ENCODE data around the gene TTLL11. TPM values are rescaled to one million over a fixed set of nuclear protein-coding genes. Genes with fewer than 3 reads are reported as not detected.

Gene TTLL11
- total RNA-seq, 1 experiment from 2014 or later = 1.5 TPM

GRCh38 chr9:121800376-121800775 is 292.7 kb downstream of the TTLL11 start:
- Mint-ChIP-seq H3K9me3 (peaks cover 10 to 11% of the 10 kb centered on the region in 2 experiments), H3K27ac (no peak overlapping the region), H3K4me3 (no peak overlapping the region), H3K27me3 (ENCODE audit: low read depth) (no peaks in the 10 kb centered on the region), H3K36me3 (ENCODE audit: insufficient read depth in 1 of 3, low read depth in 3 of 3) (peaks cover 0 to 11% (median 7%) of the 10 kb centered on the region in 3 experiments; a peak in 3 of 7 replicates), H3K4me1 (peaks cover 13 to 17% of the 10 kb centered on the region in 2 experiments)
- Histone ChIP-seq H2BK120ac (ENCODE audit: low read depth, low read length, poor library complexity, severe bottlenecking) (no peak overlapping the region), H4K20me1 (ENCODE audit: control insufficient read depth, insufficient read depth, insufficient read length) (no peaks in the 10 kb centered on the region), H3K27me3 (ENCODE audit: insufficient read depth, low read length) (no peaks in the 10 kb centered on the region), H2BK15ac (ENCODE audit: low read depth, low read length) (no peak overlapping the region), H2BK20ac (ENCODE audit: low read depth, low read length, poor library complexity, severe bottlenecking) (no peak overlapping the region), H2BK12ac (ENCODE audit: insufficient read length, low read depth, low read length) (no peak overlapping the region), H3K14ac (ENCODE audit: insufficient read depth, low read length) (no peak overlapping the region), H3K56ac (ENCODE audit: insufficient read length, low read depth, low read length) (no peak overlapping the region), H3K79me1 (ENCODE audit: insufficient read depth, low read depth, low read length, poor library complexity, severe bottlenecking) (no peaks in the 10 kb centered on the region), H2AK5ac (ENCODE audit: insufficient read length, low read length) (no peak overlapping the region), H3K23me2 (ENCODE audit: insufficient read length, low read depth, low read length, poor library complexity, severe bottlenecking) (no peaks in the 10 kb centered on the region), H3T11ph (ENCODE audit: low read length) (no peak overlapping the region), H3K4ac (ENCODE audit: low read depth, low read length) (no peak overlapping the region), H3K18ac (ENCODE audit: insufficient read length, low read depth, low read length) (no peak overlapping the region), H4K8ac (replicated peaks; ENCODE audit: insufficient read length, low read depth, low read length) (no peak overlapping the region), H3K9me3 (ENCODE audit: control insufficient read depth, low read depth, low read length) (no peaks in the 10 kb centered on the region), H3K27ac (ENCODE audit: insufficient read length, low read depth, low read length) (no peak overlapping the region), H3K4me1 (ENCODE audit: insufficient read depth, low read length) (peaks cover 4% of the 10 kb centered on the region; the same call in 1 of the 2 replicates), H3K79me2 (ENCODE audit: insufficient read depth, low read length) (no peaks in the 10 kb centered on the region), H3K4me2 (ENCODE audit: insufficient read depth, insufficient read length, low read length) (no peak overlapping the region), H2AFZ (ENCODE audit: low read length) (no peak overlapping the region), H2BK5ac (ENCODE audit: insufficient read length, low read length) (no peak overlapping the region), H3K9ac (ENCODE audit: extremely low read depth, insufficient read length, low read length) (no peak overlapping the region), H3K23ac (ENCODE audit: insufficient read length, low read depth, low read length) (no peak overlapping the region), H4K91ac (ENCODE audit: insufficient read length, low read depth, low read length) (no peak overlapping the region), H4K5ac (ENCODE audit: insufficient read length, low read depth, low read length) (no peak overlapping the region)
- TF ChIP-seq CTCF (conservative IDR thresholded peaks at IDR 0.05) = no peak
- no peak for DNase-seq
- no CpG with 5 or more reads among the region's 10 CpGs for WGBS (ENCODE audit: extremely low coverage, insufficient read length, low lambda C conversion rate)

Data from H9 (cell line).